ENCODE measurements around the gene CCDC188.

- no peak for TF ChIP-seq CTCF (IDR thresholded peaks at IDR 0.05; ENCODE audit: insufficient read depth, low read length)
- TF ChIP-seq POLR2AphosphoS5 (IDR thresholded peaks at IDR 0.05; ENCODE audit: low read depth) = no peak
- TF ChIP-seq REST (IDR thresholded peaks at IDR 0.05; ENCODE audit: insufficient replicate concordance, low read depth) = no peak
- TF ChIP-seq SPI1 (IDR thresholded peaks at IDR 0.05; ENCODE audit: borderline replicate concordance, low read depth) = no peak
- no peak for TF ChIP-seq GABPA (IDR thresholded peaks at IDR 0.05; ENCODE audit: low read depth)
Observed at GRCh38 chr22:20150381-20151275, at the start of gene CCDC188.
